ENCODE measurements around the gene LILRB5.
A peak's percentile ranks its signal among the peaks of the same experiment; 100 is the strongest.

The LILRB5 gene

GRCh38 chr19:54254195-54254906 lies 2.7 kb downstream of the LILRB5 start:
- Histone ChIP-seq H3K27ac (no peak overlapping the region), H3K9me3 (no peaks in the 10 kb centered on the region), H3K4me1 (no peaks in the 10 kb centered on the region), H3K4me3 (no peak overlapping the region), H3K36me3 (no peaks in the 10 kb centered on the region), H3K27me3 (peaks cover 0 to 53% of the 10 kb centered on the region in 2 donors)
- intact Hi-C loops (cut with DNase I; ENCODE audit: low total_unique reads): no loop called here
- no peak for DNase-seq
- no peak for TF ChIP-seq CTCF (IDR thresholded peaks at IDR 0.05)

GRCh38 chr19:54253331-54254194 lies 3.5 kb downstream of the LILRB5 start:
- intact Hi-C loops (cut with DNase I; ENCODE audit: low total_unique reads): no loop called here
- DNase-seq: no peak

GRCh38 chr19:54252845-54253244 lies 4.2 kb downstream of the LILRB5 start:
- Histone ChIP-seq H3K4me1 (no peaks in the 10 kb centered on the region), H3K27me3 (peaks cover 0 to 53% of the 10 kb centered on the region in 2 donors), H3K9me3 (no peaks in the 10 kb centered on the region), H3K27ac (no peak overlapping the region), H3K36me3 (no peaks in the 10 kb centered on the region), H3K4me3 (no peak overlapping the region)
- TF ChIP-seq CTCF (IDR thresholded peaks at IDR 0.05): no peak
- DNase-seq: no peak
- intact Hi-C loops (cut with DNase I; ENCODE audit: low total_unique reads): no loop called here

More at GRCh38 chr19:54253331-54254194, 3.5 kb downstream of the LILRB5 start:
- peaks cover 0 to 53% of the 10 kb centered on the region in 2 donors for H3K27me3 ChIP-seq
- no peaks in the 10 kb centered on the region for H3K36me3 ChIP-seq
- no peak for TF ChIP-seq CTCF (IDR thresholded peaks at IDR 0.05)
- no peak overlapping the region for H3K27ac ChIP-seq
- no peaks in the 10 kb centered on the region for H3K9me3 ChIP-seq
- no peak overlapping the region for H3K4me3 ChIP-seq
- H3K4me1 ChIP-seq: no peaks in the 10 kb centered on the region

GRCh38 chr19:54252243-54252642 lies 4.8 kb downstream of the LILRB5 start:
- Histone ChIP-seq H3K27me3 (peaks cover 0 to 54% of the 10 kb centered on the region in 2 donors), H3K4me1 (no peaks in the 10 kb centered on the region), H3K27ac (no peak overlapping the region), H3K36me3 (no peaks in the 10 kb centered on the region), H3K9me3 (no peaks in the 10 kb centered on the region), H3K4me3 (no peak overlapping the region)
- TF ChIP-seq CTCF (IDR thresholded peaks at IDR 0.05): no peak
- intact Hi-C loops (cut with DNase I; ENCODE audit: low total_unique reads): no loop called here
- DNase-seq: no peak

- intact Hi-C loops (cut with DNase I; ENCODE audit: low total_unique reads): no loop called here
Observed at GRCh38 chr19:54248016-54248601, 9.0 kb downstream of the LILRB5 start.

More at GRCh38 chr19:54248016-54248601, 9.0 kb downstream of the LILRB5 start:
- DNase-seq: peak; percentile 48 to 73
- Histone ChIP-seq H3K36me3 (no peaks in the 10 kb centered on the region), H3K4me3 (no peak overlapping the region), H3K9me3 (no peaks in the 10 kb centered on the region), H3K4me1 (no peaks in the 10 kb centered on the region), H3K27ac (no peak overlapping the region), H3K27me3 (peaks cover 0 to 16% of the 10 kb centered on the region in 2 donors)
- no peak for TF ChIP-seq CTCF (IDR thresholded peaks at IDR 0.05)

Measured in tibial artery (tissue), 4 donors.